H9 (cell line): ENCODE measurements around the gene GALR3. TPM values are rescaled to one million over a fixed set of nuclear protein-coding genes. Genes with fewer than 3 reads are reported as not detected.

Experiments
- DNase-seq: peaks from one replicate; pipeline ENCODE4 v3.0.0-alpha.2; 2017
- H2AFZ ChIP-seq: one replicate; pipeline ENCODE4 v1.6.1; 2013; ENCODE audit warnings: mild to moderate bottlenecking, low read length, control low read depth, moderate library complexity
- H2AK5ac ChIP-seq: 2 replicates; pipeline ENCODE4 v1.6.1; 2013; ENCODE audit warnings: low read length, control low read depth, mixed read lengths; ENCODE audit not compliant: insufficient read length
- H2BK120ac ChIP-seq: one replicate; pipeline ENCODE4 v1.6.1; 2013; ENCODE audit warnings: low read depth, mild to moderate bottlenecking, low read length, control low read depth, inconsistent platforms; ENCODE audit not compliant: poor library complexity, severe bottlenecking
- H2BK12ac ChIP-seq: 2 replicates; pipeline ENCODE4 v1.6.1; 2013; ENCODE audit warnings: low read length, control low read depth, mixed read lengths, low read depth; ENCODE audit not compliant: insufficient read length
- H2BK15ac ChIP-seq: 2 replicates; pipeline ENCODE4 v1.6.1; 2013; ENCODE audit warnings: low read depth, low read length, control low read depth
- H2BK20ac ChIP-seq: one replicate; pipeline ENCODE4 v1.6.1; 2013; ENCODE audit warnings: low read depth, mild to moderate bottlenecking, low read length, control low read depth, inconsistent platforms; ENCODE audit not compliant: poor library complexity, severe bottlenecking
- H2BK5ac ChIP-seq: 2 replicates; pipeline ENCODE4 v1.6.1; 2013; ENCODE audit warnings: low read length, control low read depth, mixed read lengths; ENCODE audit not compliant: insufficient read length
- H3K14ac ChIP-seq: 2 replicates; pipeline ENCODE4 v1.6.1; 2013; ENCODE audit warnings: low read length, control low read depth; ENCODE audit not compliant: insufficient read depth
- H3K18ac ChIP-seq: 2 replicates; pipeline ENCODE4 v1.6.1; 2013; ENCODE audit warnings: low read depth, mild to moderate bottlenecking, mixed read lengths, low read length, control low read depth; ENCODE audit not compliant: insufficient read length
- H3K23ac ChIP-seq: 2 replicates; pipeline ENCODE4 v1.6.1; 2013; ENCODE audit warnings: low read length, control low read depth, mixed read lengths, low read depth; ENCODE audit not compliant: insufficient read length
- H3K23me2 ChIP-seq: 2 replicates; pipeline ENCODE4 v1.6.1; 2013; ENCODE audit warnings: low read depth, mild to moderate bottlenecking, mixed read lengths, low read length, control low read depth; ENCODE audit not compliant: insufficient read length, poor library complexity, severe bottlenecking
- H3K27ac ChIP-seq: 2 replicates; pipeline ENCODE4 v1.5.1; 2013; ENCODE audit warnings: low read length, control low read depth, mixed read lengths, low read depth; ENCODE audit not compliant: insufficient read length
- H3K27me3 ChIP-seq: 2 replicates; pipeline ENCODE4 v1.6.1; 2013; ENCODE audit warnings: low read length, control low read depth, inconsistent platforms; ENCODE audit not compliant: insufficient read depth
- H3K4ac ChIP-seq: 2 replicates; pipeline ENCODE4 v1.6.1; 2013; ENCODE audit warnings: low read depth, mild to moderate bottlenecking, control low read depth, inconsistent platforms, low read length, moderate library complexity
- H3K4me1 ChIP-seq: 2 replicates; pipeline ENCODE4 v1.6.1; 2013; ENCODE audit warnings: low read length, control low read depth, inconsistent platforms; ENCODE audit not compliant: insufficient read depth
- H3K4me2 ChIP-seq: 2 replicates; pipeline ENCODE4 v1.6.1; 2013; ENCODE audit warnings: low read length, control low read depth, mixed read lengths; ENCODE audit not compliant: insufficient read length, insufficient read depth
- H3K56ac ChIP-seq: 2 replicates; pipeline ENCODE4 v1.6.1; 2013; ENCODE audit warnings: low read depth, mild to moderate bottlenecking, mixed read lengths, low read length, control low read depth; ENCODE audit not compliant: insufficient read length
- H3K79me1 ChIP-seq: 2 replicates; pipeline ENCODE4 v1.6.1; 2013; ENCODE audit warnings: low read depth, mild to moderate bottlenecking, moderate library complexity, low read length, control low read depth, inconsistent platforms; ENCODE audit not compliant: insufficient read depth, poor library complexity, severe bottlenecking
- H3K79me2 ChIP-seq: 2 replicates; pipeline ENCODE4 v1.6.1; 2013; ENCODE audit warnings: low read length, control low read depth, inconsistent platforms; ENCODE audit not compliant: insufficient read depth
- H3K9ac ChIP-seq: 2 replicates; pipeline ENCODE4 v1.6.1; 2013; ENCODE audit warnings: low read length, control low read depth, mixed read lengths; ENCODE audit not compliant: insufficient read length; ENCODE audit errors: extremely low read depth
- H3K9me3 ChIP-seq: one replicate; pipeline ENCODE4 v1.6.1; 2013; ENCODE audit warnings: low read depth, low read length, inconsistent platforms; ENCODE audit not compliant: control insufficient read depth
- H3T11ph ChIP-seq: one replicate; pipeline ENCODE4 v1.6.1; 2013; ENCODE audit warnings: mild to moderate bottlenecking, low read length, control low read depth, inconsistent platforms
- H4K20me1 ChIP-seq: one replicate; pipeline ENCODE4 v1.6.1; 2013; ENCODE audit not compliant: control insufficient read depth, insufficient read length, insufficient read depth
- H4K5ac ChIP-seq: 2 replicates; pipeline ENCODE4 v1.6.1; 2013; ENCODE audit warnings: low read depth, mild to moderate bottlenecking, mixed read lengths, low read length, control low read depth; ENCODE audit not compliant: insufficient read length
- H4K8ac ChIP-seq: replicated peaks from 2 replicates; pipeline ENCODE4 v1.6.1; 2013; ENCODE audit warnings: low read length, control low read depth, mixed read lengths, low read depth; ENCODE audit not compliant: insufficient read length
- H4K91ac ChIP-seq: 2 replicates; pipeline ENCODE4 v1.6.1; 2013; ENCODE audit warnings: low read depth, mild to moderate bottlenecking, moderate library complexity, mixed read lengths, low read length, control low read depth; ENCODE audit not compliant: insufficient read length
- H3K27ac Mint-ChIP-seq, 3 experiments: 2 replicates in 2 of 3; 3 replicates in 1 of 3; pipeline ENCODE4 v1.8.0; 2020 to 2021; ENCODE audit warnings: mixed read lengths in 3 of 3, mild to moderate bottlenecking in 1 of 3, moderate library complexity in 1 of 3
- H3K27me3 Mint-ChIP-seq: 2 replicates; pipeline ENCODE4 v1.8.0; 2021; ENCODE audit warnings: low read depth, mild to moderate bottlenecking, moderate library complexity, mixed read lengths
- H3K36me3 Mint-ChIP-seq, 3 experiments: 2 replicates in 2 of 3; 3 replicates in 1 of 3; pipeline ENCODE4 v1.8.0; 2020 to 2021; ENCODE audit warnings: low read depth in 3 of 3, mixed read lengths in 3 of 3; ENCODE audit not compliant: insufficient read depth in 1 of 3
- H3K4me1 Mint-ChIP-seq, 2 experiments: 2 replicates each; pipeline ENCODE4 v1.8.0; 2020; ENCODE audit warnings: mixed read lengths in 2 of 2
- H3K4me3 Mint-ChIP-seq, 2 experiments: 2 replicates in 1 of 2; 3 replicates in 1 of 2; pipeline ENCODE4 v1.8.0; 2020 to 2021; ENCODE audit warnings: mild to moderate bottlenecking in 2 of 2, mixed read lengths in 2 of 2, moderate library complexity in 1 of 2
- H3K9me3 Mint-ChIP-seq, 2 experiments: 2 replicates in 1 of 2; 3 replicates in 1 of 2; pipeline ENCODE4 v1.8.0; 2020; ENCODE audit warnings: mild to moderate bottlenecking in 2 of 2, mixed read lengths in 2 of 2, moderate library complexity in 1 of 2
- CTCF ChIP-seq: fragments of 200-600 bp; sonication (generic); conservative IDR thresholded peaks from 3 replicates; pipeline ENCODE4 v1.8.0; 2021; ENCODE audit warnings: antibody characterized with exemption, mild to moderate bottlenecking
- WGBS: extraction: QIAGEN DNeasy Blood & Tissue Kit; methylation state at CpG from one replicate; pipeline ENCODE4 v1.1.7; 2013; ENCODE audit warnings: missing lambda C conversion rate, low lambda C conversion rate, mixed read lengths; ENCODE audit not compliant: insufficient read length; ENCODE audit errors: extremely low coverage; 5-methylcytosine and 5-hydroxymethylcytosine counted together
- total RNA-seq: library from RNA; stranded (reverse); gene quantifications from 2 replicates; pipeline ENCODE4 v1.2.1, GENCODE V29; 2021

GALR3 gene
- total RNA-seq, 1 experiment from 2014 or later = 0.59 TPM

GRCh38 chr22:37827056-37827455 is 3.9 kb downstream of the GALR3 start:
- Mint-ChIP-seq H3K27me3 (peaks cover 34% of the 10 kb centered on the region), H3K9me3 (no peaks in the 10 kb centered on the region), H3K27ac (no peak overlapping the region; a peak in 1 of 7 replicates), H3K36me3 (peaks cover 0 to 18% (median 9%) of the 10 kb centered on the region in 3 experiments; a peak in 4 of 7 replicates), H3K4me1 (peaks cover 14 to 22% of the 10 kb centered on the region in 2 experiments), H3K4me3 (no peak overlapping the region)
- TF ChIP-seq CTCF = no peak
- no peaks in the 10 kb centered on the region for H3K79me1 ChIP-seq
- H3K27ac ChIP-seq = no peak overlapping the region
- peaks cover 3% of the 10 kb centered on the region; the same call in 1 of the 2 replicates for H3K4me1 ChIP-seq
- H3K14ac ChIP-seq = no peak overlapping the region
- H3K56ac ChIP-seq = no peak overlapping the region
- H2BK15ac ChIP-seq = no peak overlapping the region
- no peak overlapping the region for H2AK5ac ChIP-seq
- no peak overlapping the region for H2BK20ac ChIP-seq
- H2BK12ac ChIP-seq = no peak overlapping the region
- no peaks in the 10 kb centered on the region; the same call in 1 of the 2 replicates for H3K27me3 ChIP-seq
- no peak for DNase-seq
- no peak overlapping the region for H3K4ac ChIP-seq
- H4K8ac ChIP-seq = no peak overlapping the region
- no peak overlapping the region for H2BK5ac ChIP-seq
- no peak overlapping the region for H3K9ac ChIP-seq
- H4K91ac ChIP-seq = no peak overlapping the region
- no peak overlapping the region for H4K5ac ChIP-seq
- no peak overlapping the region for H3K23ac ChIP-seq
- H3K23me2 ChIP-seq = no peaks in the 10 kb centered on the region
- WGBS = no CpG with 5 or more reads among the region's 9 CpGs
- H3T11ph ChIP-seq = no peak overlapping the region
- H2BK120ac ChIP-seq = no peak overlapping the region
- no peaks in the 10 kb centered on the region for H4K20me1 ChIP-seq
- H3K9me3 ChIP-seq = no peaks in the 10 kb centered on the region
- no peak overlapping the region for H2AFZ ChIP-seq
- no peak overlapping the region for H3K18ac ChIP-seq
- H3K79me2 ChIP-seq = no peaks in the 10 kb centered on the region
- no peak overlapping the region for H3K4me2 ChIP-seq
